Measurements from ENCODE around the gene ANKS4B. TPM values are rescaled to one million over a fixed set of nuclear protein-coding genes. Genes with fewer than 3 reads are reported as not detected.
"Not testable (repeated sequence)": the region's sequence is repeated elsewhere in the genome, so short reads cannot be mapped to it uniquely, and the experiment has no call there.

ANKS4B gene
- total RNA-seq, 2 donors from 2014 or later, result 0.90 to 1.6 TPM

- Mint-ChIP-seq H3K36me3 (ENCODE audit: low read depth) (peaks cover 1% of the 10 kb centered on the region), H3K27ac (no peak overlapping the region), H3K27me3 (ENCODE audit: insufficient read depth) (peaks cover 5% of the 10 kb centered on the region), H3K4me3 (no peak overlapping the region), H3K4me1 (peaks cover 24% of the 10 kb centered on the region), H3K9me3 (no peaks in the 10 kb centered on the region)
- TF ChIP-seq CTCF (conservative IDR thresholded peaks at IDR 0.05), result no peak
- Histone ChIP-seq H3K4me3 (ENCODE audit: low read length) (no peak overlapping the region), H3K27me3 (ENCODE audit: control insufficient read depth, insufficient read depth, low read length, poor library complexity, severe bottlenecking) (no peaks in the 10 kb centered on the region), H3K27ac (ENCODE audit: low read depth, low read length) (no peak overlapping the region), H3K36me3 (ENCODE audit: control insufficient read depth, insufficient read depth, low read length) (no peaks in the 10 kb centered on the region), H3K4me1 (ENCODE audit: control insufficient read depth, insufficient read depth, low read length) (peaks cover 5% of the 10 kb centered on the region), H3K9me3 (ENCODE audit: control insufficient read depth, low read length) (no peaks in the 10 kb centered on the region), H3K9ac (ENCODE audit: extremely low read depth, low read length, poor library complexity, severe bottlenecking) (no peak overlapping the region)
- no peak for DNase-seq
- 91 to 94% methylated on average over 4 of the region's 4 CpGs for WGBS, 2 experiments (ENCODE audit: insufficient coverage in 1 of 2, insufficient read length in 1 of 2)
These were observed 33.8 kb downstream of the ANKS4B start for GRCh38 chr16:21267298-21267697.

DNA sequence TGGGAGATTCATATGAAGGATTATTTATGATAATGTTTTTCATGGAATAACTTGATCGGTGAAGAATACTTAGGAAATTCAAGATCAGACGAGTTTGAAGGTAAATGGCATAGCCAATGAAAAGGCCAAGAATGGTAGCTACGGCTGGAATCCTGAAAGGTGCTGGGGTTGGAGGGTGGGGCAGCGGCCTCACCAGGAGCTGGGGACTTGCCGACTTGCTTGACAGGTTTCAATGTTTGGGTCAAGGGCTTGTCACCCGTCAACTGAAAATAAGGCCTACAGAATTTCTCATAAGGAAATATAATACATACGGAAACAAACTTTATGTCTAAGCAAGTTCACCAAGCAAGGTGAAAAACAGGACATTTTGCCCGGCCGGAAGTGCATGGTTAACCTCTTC is 34.7 kb downstream of the ANKS4B start:
- Histone ChIP-seq H3K36me3 (ENCODE audit: control insufficient read depth, insufficient read depth, low read length) (no peaks in the 10 kb centered on the region), H3K9ac (ENCODE audit: extremely low read depth, low read length, poor library complexity, severe bottlenecking) (no peak overlapping the region), H3K4me3 (ENCODE audit: low read length) (no peak overlapping the region), H3K27me3 (ENCODE audit: control insufficient read depth, insufficient read depth, low read length, poor library complexity, severe bottlenecking) (no peaks in the 10 kb centered on the region), H3K9me3 (ENCODE audit: control insufficient read depth, low read length) (no peaks in the 10 kb centered on the region), H3K27ac (ENCODE audit: low read depth, low read length) (no peak overlapping the region), H3K4me1 (ENCODE audit: control insufficient read depth, insufficient read depth, low read length) (peaks cover 5% of the 10 kb centered on the region)
- Mint-ChIP-seq H3K27ac (no peak overlapping the region), H3K4me1 (peaks cover 25% of the 10 kb centered on the region), H3K4me3 (no peak overlapping the region), H3K9me3 (no peaks in the 10 kb centered on the region), H3K27me3 (ENCODE audit: insufficient read depth) (peaks cover 5% of the 10 kb centered on the region), H3K36me3 (ENCODE audit: low read depth) (peaks cover 1% of the 10 kb centered on the region)
- WGBS, 2 experiments (ENCODE audit: insufficient coverage in 1 of 2, insufficient read length in 1 of 2), result 91 to 92% methylated on average over 5 to 9 of the region's 9 CpGs
- no peak for DNase-seq
- TF ChIP-seq CTCF (conservative IDR thresholded peaks at IDR 0.05), result no peak

GRCh38 chr16:21272253-21272652 is 38.8 kb downstream of the ANKS4B start:
- Mint-ChIP-seq H3K4me1 (peaks cover 17% of the 10 kb centered on the region), H3K4me3 (no peak overlapping the region), H3K36me3 (ENCODE audit: low read depth) (no peaks in the 10 kb centered on the region), H3K27ac (no peak overlapping the region), H3K9me3 (no peaks in the 10 kb centered on the region), H3K27me3 (ENCODE audit: insufficient read depth) (peaks cover 28% of the 10 kb centered on the region)
- Histone ChIP-seq H3K9ac (ENCODE audit: extremely low read depth, low read length, poor library complexity, severe bottlenecking) (no peak overlapping the region), H3K27me3 (ENCODE audit: control insufficient read depth, insufficient read depth, low read length, poor library complexity, severe bottlenecking) (peaks cover 14% of the 10 kb centered on the region), H3K27ac (ENCODE audit: low read depth, low read length) (no peak overlapping the region), H3K4me1 (ENCODE audit: control insufficient read depth, insufficient read depth, low read length) (peaks cover 6% of the 10 kb centered on the region), H3K36me3 (ENCODE audit: control insufficient read depth, insufficient read depth, low read length) (no peaks in the 10 kb centered on the region), H3K9me3 (ENCODE audit: control insufficient read depth, low read length) (no peaks in the 10 kb centered on the region), H3K4me3 (ENCODE audit: low read length) (no peak overlapping the region)
- no peak for DNase-seq
- TF ChIP-seq CTCF (conservative IDR thresholded peaks at IDR 0.05), result no peak
- 0% methylated on average over 1 of the region's 2 CpGs for WGBS, 2 experiments (ENCODE audit: insufficient coverage in 1 of 2, insufficient read length in 1 of 2)

- H3K36me3 ChIP-seq (ENCODE audit: control insufficient read depth, insufficient read depth, low read length); H3K27ac Mint-ChIP-seq; H3K4me3 ChIP-seq (ENCODE audit: low read length); H3K9me3 ChIP-seq (ENCODE audit: control insufficient read depth, low read length); H3K4me1 ChIP-seq (ENCODE audit: control insufficient read depth, insufficient read depth, low read length); H3K9ac ChIP-seq (ENCODE audit: extremely low read depth, low read length, poor library complexity, severe bottlenecking); H3K4me3 Mint-ChIP-seq; DNase-seq; H3K36me3 Mint-ChIP-seq (ENCODE audit: low read depth); H3K27ac ChIP-seq (ENCODE audit: low read depth, low read length); H3K9me3 Mint-ChIP-seq: not testable (repeated sequence)
- peaks cover 33% of the 10 kb centered on the region for H3K27me3 Mint-ChIP-seq (ENCODE audit: insufficient read depth)
- H3K4me1 Mint-ChIP-seq, result peaks cover 17% of the 10 kb centered on the region
- H3K27me3 ChIP-seq (ENCODE audit: control insufficient read depth, insufficient read depth, low read length, poor library complexity, severe bottlenecking), result peaks cover 19% of the 10 kb centered on the region
- WGBS, 2 experiments (ENCODE audit: insufficient coverage in 1 of 2, insufficient read length in 1 of 2), result 96 to 100% methylated on average over 1 to 2 of the region's 3 CpGs
These were observed 39.3 kb downstream of the ANKS4B start for GRCh38 chr16:21272763-21273162.
